Sigmoid colon (tissue), 3 donors: Measurements from ENCODE around the gene TOP3A.

Experiments used
- POLR2A ChIP-seq, 2 donors: fragments of 450-650 bp; IDR thresholded peaks; one replicate each; pipeline ENCODE4 v1.6.1; 2016; ENCODE audit warnings: antibody characterized with exemption in 2 of 2, mild to moderate bottlenecking in 2 of 2, moderate library complexity in 2 of 2
- TF ChIP-seq, protein P1 (sequence below), 4 experiments: fragments of 450-650 bp in 3 of 4; fragments of 200-600 bp in 1 of 4; IDR thresholded peaks; one replicate each; pipeline ENCODE4 v1.5.1; 2016 to 2019; ENCODE audit warnings: antibody characterized with exemption in 4 of 4, mild to moderate bottlenecking in 3 of 4, moderate library complexity in 2 of 4

DNA sequence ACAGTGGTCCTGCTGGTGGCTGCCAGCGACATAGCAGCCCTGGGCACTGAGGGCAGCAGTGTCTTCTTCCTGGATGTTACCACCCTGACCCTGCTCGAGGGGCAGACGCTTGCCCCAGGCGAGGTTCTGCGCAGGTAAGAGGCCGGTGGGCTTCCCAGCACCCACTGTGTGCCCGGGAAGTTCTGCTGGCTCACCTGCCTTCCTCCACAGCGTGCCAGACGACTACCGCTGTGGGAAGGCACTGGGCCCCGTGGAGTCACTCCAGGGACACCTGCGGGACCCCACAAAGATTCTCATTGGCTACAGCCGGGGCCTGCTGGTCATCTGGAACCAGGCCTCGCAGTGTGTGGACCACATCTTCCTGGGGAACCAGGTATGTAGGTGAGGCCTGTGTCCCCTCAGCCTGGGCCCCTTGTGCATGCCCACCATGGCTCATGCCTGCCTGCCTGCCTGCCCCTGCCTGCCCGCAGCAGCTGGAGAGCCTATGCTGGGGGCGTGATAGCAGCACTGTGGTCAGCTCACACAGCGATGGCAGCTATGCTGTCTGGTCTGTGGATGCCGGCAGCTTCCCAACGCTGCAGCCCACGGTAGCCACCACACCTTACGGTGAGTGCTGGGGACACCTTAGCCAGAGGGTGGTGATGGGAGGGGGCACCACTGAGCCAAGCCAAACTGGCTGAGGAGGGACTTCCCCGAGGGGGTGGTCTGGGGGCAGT lies 80.8 kb downstream of the TOP3A start:
- TF ChIP-seq POLR2A (IDR thresholded peaks at IDR 0.05), result no peak
- TF ChIP-seq, protein P1, sequence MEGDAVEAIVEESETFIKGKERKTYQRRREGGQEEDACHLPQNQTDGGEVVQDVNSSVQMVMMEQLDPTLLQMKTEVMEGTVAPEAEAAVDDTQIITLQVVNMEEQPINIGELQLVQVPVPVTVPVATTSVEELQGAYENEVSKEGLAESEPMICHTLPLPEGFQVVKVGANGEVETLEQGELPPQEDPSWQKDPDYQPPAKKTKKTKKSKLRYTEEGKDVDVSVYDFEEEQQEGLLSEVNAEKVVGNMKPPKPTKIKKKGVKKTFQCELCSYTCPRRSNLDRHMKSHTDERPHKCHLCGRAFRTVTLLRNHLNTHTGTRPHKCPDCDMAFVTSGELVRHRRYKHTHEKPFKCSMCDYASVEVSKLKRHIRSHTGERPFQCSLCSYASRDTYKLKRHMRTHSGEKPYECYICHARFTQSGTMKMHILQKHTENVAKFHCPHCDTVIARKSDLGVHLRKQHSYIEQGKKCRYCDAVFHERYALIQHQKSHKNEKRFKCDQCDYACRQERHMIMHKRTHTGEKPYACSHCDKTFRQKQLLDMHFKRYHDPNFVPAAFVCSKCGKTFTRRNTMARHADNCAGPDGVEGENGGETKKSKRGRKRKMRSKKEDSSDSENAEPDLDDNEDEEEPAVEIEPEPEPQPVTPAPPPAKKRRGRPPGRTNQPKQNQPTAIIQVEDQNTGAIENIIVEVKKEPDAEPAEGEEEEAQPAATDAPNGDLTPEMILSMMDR (IDR thresholded peaks at IDR 0.05), result no peak
